PC-9 (cell line): Measurements from ENCODE around the gene B4GALNT3.

ENCODE experiments used
- EZH2 ChIP-seq: fragments of 200-600 bp; sonication (generic); IDR thresholded peaks from 2 replicates; pipeline ENCODE4 v1.8.0; 2017; ENCODE audit warnings: antibody characterized with exemption, low read depth
- TF ChIP-seq, protein P1 (sequence below): fragments of 200-600 bp; sonication (generic); conservative IDR thresholded peaks from 2 replicates; pipeline ENCODE4 v1.6.1; 2017; ENCODE audit warnings: mixed run types, antibody characterized with exemption, mild to moderate bottlenecking, moderate library complexity

DNA sequence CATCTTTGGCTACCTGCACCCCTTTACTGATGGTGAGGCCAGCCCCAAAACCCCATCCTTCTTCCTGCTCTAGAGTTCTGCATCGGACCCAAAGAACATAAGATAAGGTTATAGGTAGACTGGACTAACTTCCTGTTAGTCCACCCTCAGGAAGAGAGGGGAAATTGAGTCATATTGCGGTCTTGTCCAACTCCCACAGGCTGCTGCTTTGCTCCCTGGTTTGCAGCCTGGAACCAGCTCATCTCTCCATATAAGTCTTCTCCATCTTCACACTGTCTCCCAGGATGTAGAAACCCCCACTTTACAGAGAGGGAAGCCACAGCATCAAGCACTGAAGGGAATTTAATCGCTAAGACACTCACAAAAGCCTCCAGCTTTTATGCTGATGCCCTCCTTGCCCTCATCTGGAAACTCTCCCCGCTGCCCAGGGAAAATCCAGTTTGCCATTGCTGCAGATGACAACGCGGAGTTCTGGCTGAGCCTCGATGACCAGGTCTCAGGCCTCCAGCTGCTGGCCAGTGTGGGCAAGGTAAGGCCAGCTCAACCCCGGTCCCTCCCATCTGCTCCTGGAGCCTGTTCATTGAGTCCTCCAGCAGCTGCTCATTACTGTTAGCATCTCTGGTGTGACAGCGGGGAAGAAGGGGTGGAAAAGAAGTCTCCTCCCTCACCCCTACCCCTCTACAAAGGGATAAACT lies 85.3 kb downstream of the B4GALNT3 start:
- TF ChIP-seq, protein P1, sequence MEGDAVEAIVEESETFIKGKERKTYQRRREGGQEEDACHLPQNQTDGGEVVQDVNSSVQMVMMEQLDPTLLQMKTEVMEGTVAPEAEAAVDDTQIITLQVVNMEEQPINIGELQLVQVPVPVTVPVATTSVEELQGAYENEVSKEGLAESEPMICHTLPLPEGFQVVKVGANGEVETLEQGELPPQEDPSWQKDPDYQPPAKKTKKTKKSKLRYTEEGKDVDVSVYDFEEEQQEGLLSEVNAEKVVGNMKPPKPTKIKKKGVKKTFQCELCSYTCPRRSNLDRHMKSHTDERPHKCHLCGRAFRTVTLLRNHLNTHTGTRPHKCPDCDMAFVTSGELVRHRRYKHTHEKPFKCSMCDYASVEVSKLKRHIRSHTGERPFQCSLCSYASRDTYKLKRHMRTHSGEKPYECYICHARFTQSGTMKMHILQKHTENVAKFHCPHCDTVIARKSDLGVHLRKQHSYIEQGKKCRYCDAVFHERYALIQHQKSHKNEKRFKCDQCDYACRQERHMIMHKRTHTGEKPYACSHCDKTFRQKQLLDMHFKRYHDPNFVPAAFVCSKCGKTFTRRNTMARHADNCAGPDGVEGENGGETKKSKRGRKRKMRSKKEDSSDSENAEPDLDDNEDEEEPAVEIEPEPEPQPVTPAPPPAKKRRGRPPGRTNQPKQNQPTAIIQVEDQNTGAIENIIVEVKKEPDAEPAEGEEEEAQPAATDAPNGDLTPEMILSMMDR = no peak
- no peak for TF ChIP-seq EZH2
